HFF-Myc (cell line): ENCODE measurements around the gene ACADSB.

Experiments used
- DNase-seq: peaks from one replicate; pipeline ENCODE4 v3.0.0-alpha.2; 2011; ENCODE audit warnings: low read depth; ENCODE audit errors: extremely low read depth
- H3K4me3 ChIP-seq: replicated peaks from 2 replicates; pipeline ENCODE4 v1.5.1; 2011; ENCODE audit warnings: low read depth, mild to moderate bottlenecking, control low read depth, low read length
- TF ChIP-seq, protein P1 (sequence below): IDR thresholded peaks from 2 replicates; pipeline ENCODE4 v1.5.1; 2012; ENCODE audit warnings: mild to moderate bottlenecking, low read depth, low read length, control low read depth; ENCODE audit errors: missing control alignments

The ACADSB gene

GRCh38 chr10:122990278-122990677, 18.5 kb upstream of the ACADSB start:
- TF ChIP-seq, protein P1, sequence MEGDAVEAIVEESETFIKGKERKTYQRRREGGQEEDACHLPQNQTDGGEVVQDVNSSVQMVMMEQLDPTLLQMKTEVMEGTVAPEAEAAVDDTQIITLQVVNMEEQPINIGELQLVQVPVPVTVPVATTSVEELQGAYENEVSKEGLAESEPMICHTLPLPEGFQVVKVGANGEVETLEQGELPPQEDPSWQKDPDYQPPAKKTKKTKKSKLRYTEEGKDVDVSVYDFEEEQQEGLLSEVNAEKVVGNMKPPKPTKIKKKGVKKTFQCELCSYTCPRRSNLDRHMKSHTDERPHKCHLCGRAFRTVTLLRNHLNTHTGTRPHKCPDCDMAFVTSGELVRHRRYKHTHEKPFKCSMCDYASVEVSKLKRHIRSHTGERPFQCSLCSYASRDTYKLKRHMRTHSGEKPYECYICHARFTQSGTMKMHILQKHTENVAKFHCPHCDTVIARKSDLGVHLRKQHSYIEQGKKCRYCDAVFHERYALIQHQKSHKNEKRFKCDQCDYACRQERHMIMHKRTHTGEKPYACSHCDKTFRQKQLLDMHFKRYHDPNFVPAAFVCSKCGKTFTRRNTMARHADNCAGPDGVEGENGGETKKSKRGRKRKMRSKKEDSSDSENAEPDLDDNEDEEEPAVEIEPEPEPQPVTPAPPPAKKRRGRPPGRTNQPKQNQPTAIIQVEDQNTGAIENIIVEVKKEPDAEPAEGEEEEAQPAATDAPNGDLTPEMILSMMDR, result no peak
- no peak overlapping the region for H3K4me3 ChIP-seq
- no peak for DNase-seq

- DNase-seq, result no peak
- no peak overlapping the region for H3K4me3 ChIP-seq
- TF ChIP-seq, protein P1, result no peak
Observed at GRCh38 chr10:122992031-122992585, 16.7 kb upstream of the ACADSB start.

DNA sequence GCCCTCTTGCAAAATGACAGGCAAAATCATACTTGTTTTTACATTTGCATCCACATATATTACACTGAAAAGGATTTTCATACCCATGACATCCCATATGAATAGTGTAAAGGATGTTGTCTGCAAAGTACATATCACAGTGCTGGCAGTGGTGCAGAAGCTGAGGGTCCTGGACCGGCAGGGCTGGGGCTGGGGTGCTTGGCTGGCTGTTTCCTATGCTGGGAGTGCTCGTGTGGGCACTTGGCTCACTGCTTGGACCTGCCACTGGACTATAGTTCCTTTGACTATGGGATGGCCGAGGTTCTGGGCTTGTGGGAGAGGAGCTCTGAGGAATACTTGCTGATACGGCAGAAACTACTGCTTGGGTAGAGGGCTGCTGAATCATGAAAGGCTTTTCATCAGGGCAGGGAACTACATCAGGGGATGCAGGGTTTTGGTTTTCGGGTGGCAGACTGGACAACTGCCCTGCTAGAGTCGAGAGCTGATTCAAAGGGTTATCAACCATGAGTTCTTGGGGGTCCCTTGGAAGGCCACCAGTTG, 14.9 kb upstream of the ACADSB start:
- TF ChIP-seq, protein P1, result no peak
- DNase-seq, result no peak
- H3K4me3 ChIP-seq, result no peak overlapping the region

DNA sequence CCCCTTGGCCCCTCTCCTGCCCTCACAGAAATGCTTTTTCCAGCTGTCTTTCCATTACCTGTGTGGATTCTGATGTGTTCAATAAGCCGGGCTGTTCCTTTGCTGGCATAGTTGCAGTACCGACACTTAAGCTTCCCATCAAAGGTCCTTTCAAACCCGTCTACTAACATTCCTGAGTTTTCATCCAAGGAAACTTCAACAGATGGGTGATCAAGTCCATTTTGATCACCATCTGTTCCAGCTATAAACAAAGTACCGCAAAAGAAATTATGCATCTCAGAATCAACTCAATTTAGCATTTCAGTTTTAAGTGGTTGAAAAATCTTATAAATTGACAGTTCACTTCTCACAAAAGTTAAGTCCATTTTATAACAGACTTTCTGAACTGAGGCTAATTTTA, 12.9 kb upstream of the ACADSB start:
- no peak overlapping the region for H3K4me3 ChIP-seq
- DNase-seq, result no peak
- TF ChIP-seq, protein P1, result no peak

DNA sequence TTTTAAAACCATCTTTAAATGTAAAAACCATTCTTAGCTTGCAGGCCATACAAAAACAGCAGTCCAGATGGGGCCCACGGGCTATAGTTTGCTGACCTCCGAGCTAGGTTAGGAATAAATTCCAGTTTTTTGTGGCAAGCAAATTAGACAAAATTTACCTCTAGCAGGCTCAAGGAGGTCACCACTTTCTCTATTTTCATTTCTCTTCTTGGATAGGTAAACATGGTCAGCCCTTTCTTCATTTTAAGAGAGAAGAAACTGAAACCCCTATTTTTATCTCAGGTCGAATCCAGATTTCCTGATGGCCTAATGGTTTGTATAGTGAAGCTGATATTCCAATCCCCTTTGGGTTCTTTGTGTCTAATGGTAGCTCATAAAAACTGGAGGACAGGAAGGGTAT, 10.9 kb upstream of the ACADSB start:
- H3K4me3 ChIP-seq, result no peak overlapping the region
- no peak for DNase-seq

GRCh38 chr10:122998360-122998917, 10.4 kb upstream of the ACADSB start:
- DNase-seq, result no peak
- TF ChIP-seq, protein P1, result no peak
- no peak overlapping the region for H3K4me3 ChIP-seq

More for the DNA sequence above, 10.9 kb upstream of the ACADSB start:
- TF ChIP-seq, protein P1, result no peak
